Globus pallidus (tissue), 1 donor: ENCODE data around the gene FYB2.

Experiments
- DNase-seq: peaks from one replicate; pipeline ENCODE4 v3.0.0-alpha.2; 2015; ENCODE audit warnings: low spot score

The FYB2 gene

GRCh38 chr1:56709995-56710394, 109.2 kb downstream of the FYB2 start:
- no peak for DNase-seq

- peak; percentile 58 for DNase-seq
Measured at GRCh38 chr1:56709269-56709880, 109.8 kb downstream of the FYB2 start.

- DNase-seq = no peak
Measured at GRCh38 chr1:56707379-56707778, 111.8 kb downstream of the FYB2 start.

GRCh38 chr1:56703747-56704146, 115.5 kb downstream of the FYB2 start:
- DNase-seq = no peak

GRCh38 chr1:56696663-56697062, 122.5 kb downstream of the FYB2 start:
- no peak for DNase-seq

- no peak for DNase-seq
Measured at GRCh38 chr1:56688522-56689026, 130.6 kb downstream of the FYB2 start.

- no peak for DNase-seq
Measured at GRCh38 chr1:56686169-56686568, 133.0 kb downstream of the FYB2 start.

- DNase-seq = no peak
Measured at GRCh38 chr1:56683569-56683968, 135.6 kb downstream of the FYB2 start.

GRCh38 chr1:56676571-56677035, 142.6 kb downstream of the FYB2 start:
- DNase-seq = no peak

GRCh38 chr1:56675763-56676162, 143.4 kb downstream of the FYB2 start:
- DNase-seq = no peak

GRCh38 chr1:56672579-56672978, 146.6 kb downstream of the FYB2 start:
- DNase-seq = no peak

- no peak for DNase-seq
Measured at GRCh38 chr1:56671542-56671941, 147.7 kb downstream of the FYB2 start.

- DNase-seq = no peak
Measured at GRCh38 chr1:56671085-56671484, 148.1 kb downstream of the FYB2 start.

GRCh38 chr1:56670350-56670749, 148.9 kb downstream of the FYB2 start:
- no peak for DNase-seq
